Measurements from ENCODE around the gene PSMA3.

The PSMA3 gene

GRCh38 chr14:58275527-58276190 is 31.0 kb downstream of the PSMA3 start:
- H3K4me3 Mint-ChIP-seq, result no peak overlapping the region
- H3K4me1 Mint-ChIP-seq, result peaks cover 6% of the 10 kb centered on the region
- H3K36me3 Mint-ChIP-seq (ENCODE audit: low read depth), result peaks cover 74% of the 10 kb centered on the region
- peak overlapping the region; percentile 65 for H3K27ac Mint-ChIP-seq
- TF ChIP-seq, protein P1, sequence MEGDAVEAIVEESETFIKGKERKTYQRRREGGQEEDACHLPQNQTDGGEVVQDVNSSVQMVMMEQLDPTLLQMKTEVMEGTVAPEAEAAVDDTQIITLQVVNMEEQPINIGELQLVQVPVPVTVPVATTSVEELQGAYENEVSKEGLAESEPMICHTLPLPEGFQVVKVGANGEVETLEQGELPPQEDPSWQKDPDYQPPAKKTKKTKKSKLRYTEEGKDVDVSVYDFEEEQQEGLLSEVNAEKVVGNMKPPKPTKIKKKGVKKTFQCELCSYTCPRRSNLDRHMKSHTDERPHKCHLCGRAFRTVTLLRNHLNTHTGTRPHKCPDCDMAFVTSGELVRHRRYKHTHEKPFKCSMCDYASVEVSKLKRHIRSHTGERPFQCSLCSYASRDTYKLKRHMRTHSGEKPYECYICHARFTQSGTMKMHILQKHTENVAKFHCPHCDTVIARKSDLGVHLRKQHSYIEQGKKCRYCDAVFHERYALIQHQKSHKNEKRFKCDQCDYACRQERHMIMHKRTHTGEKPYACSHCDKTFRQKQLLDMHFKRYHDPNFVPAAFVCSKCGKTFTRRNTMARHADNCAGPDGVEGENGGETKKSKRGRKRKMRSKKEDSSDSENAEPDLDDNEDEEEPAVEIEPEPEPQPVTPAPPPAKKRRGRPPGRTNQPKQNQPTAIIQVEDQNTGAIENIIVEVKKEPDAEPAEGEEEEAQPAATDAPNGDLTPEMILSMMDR (IDR thresholded peaks at IDR 0.05), result no peak
- H3K9me3 Mint-ChIP-seq, result no peaks in the 10 kb centered on the region
- H3K27me3 Mint-ChIP-seq (ENCODE audit: low read depth, poor library complexity), result no peaks in the 10 kb centered on the region
- DNase-seq, result no peak

DNA sequence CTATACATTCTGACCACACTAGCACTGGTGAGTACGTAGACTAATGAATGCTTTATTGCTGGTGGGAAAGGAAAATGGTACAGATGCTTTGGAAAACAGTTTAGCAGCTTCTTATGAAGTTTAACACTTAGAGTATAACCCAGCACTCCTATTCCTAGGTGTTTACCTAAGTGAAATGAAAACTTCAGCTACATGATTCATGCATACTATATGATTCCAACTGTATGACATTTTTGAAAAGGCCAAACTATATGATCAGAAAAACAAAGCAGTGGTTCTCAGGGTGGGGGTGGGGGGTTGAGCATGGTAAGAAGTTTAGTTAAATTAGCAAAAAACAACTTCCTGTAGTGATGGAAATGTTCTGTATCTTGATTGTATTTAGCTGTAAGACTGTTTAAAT is 31.6 kb downstream of the PSMA3 start:
- H3K27me3 Mint-ChIP-seq (ENCODE audit: low read depth, poor library complexity), result no peaks in the 10 kb centered on the region
- H3K9me3 Mint-ChIP-seq, result no peaks in the 10 kb centered on the region
- H3K27ac Mint-ChIP-seq, result peak overlapping the region; percentile 65
- H3K4me1 Mint-ChIP-seq, result peaks cover 9% of the 10 kb centered on the region
- TF ChIP-seq, protein P1 (IDR thresholded peaks at IDR 0.05), result no peak
- no peak for DNase-seq
- no peak overlapping the region for H3K4me3 Mint-ChIP-seq
- peaks cover 75% of the 10 kb centered on the region for H3K36me3 Mint-ChIP-seq (ENCODE audit: low read depth)

GRCh38 chr14:58278177-58278576 is 33.5 kb downstream of the PSMA3 start:
- Mint-ChIP-seq H3K4me1 (peaks cover 9% of the 10 kb centered on the region), H3K27ac (peak overlapping the region; percentile 54), H3K9me3 (no peaks in the 10 kb centered on the region), H3K4me3 (no peak overlapping the region), H3K27me3 (ENCODE audit: low read depth, poor library complexity) (no peaks in the 10 kb centered on the region), H3K36me3 (ENCODE audit: low read depth) (peaks cover 77% of the 10 kb centered on the region)
- TF ChIP-seq, protein P1 (IDR thresholded peaks at IDR 0.05), result no peak
- DNase-seq, result no peak

DNA sequence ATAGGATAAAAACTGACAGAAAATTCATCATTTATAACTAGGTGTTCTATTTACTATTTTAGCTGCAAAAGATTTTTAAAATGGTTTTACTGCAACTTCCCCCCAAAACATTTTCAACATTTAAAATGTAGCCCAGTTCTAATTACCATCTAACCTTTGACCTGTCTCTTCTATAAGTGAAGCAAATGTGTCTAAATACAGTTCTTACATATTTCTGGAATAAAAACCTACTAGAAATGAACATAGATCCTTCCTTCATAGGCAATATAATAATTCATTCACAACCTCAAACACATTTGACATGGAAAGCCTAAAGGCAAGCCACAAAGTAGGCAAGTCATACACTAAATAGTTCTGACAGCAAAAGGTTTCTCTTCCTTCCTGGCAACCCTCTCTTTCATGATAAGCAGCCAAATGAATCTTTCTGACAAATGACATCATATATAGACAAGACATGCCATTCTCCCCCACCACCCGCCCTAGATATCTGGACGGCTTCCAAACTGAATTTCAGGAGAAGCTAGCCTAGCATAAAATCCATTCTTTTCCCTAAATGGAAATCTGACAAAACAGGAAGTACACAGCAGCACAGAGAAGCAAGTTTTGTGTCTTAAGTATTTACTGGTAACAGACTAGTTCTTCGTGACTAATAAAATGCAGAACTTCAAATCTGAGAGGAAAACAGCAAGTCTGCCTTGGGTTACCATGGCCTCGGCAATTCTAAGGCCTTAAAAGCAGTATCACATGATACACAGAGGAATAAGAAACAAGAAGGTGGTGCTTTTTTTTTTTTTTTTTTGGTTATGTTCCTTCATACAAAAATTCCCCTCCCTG is 36.5 kb downstream of the PSMA3 start:
- H3K36me3 Mint-ChIP-seq (ENCODE audit: low read depth), result peaks cover 81% of the 10 kb centered on the region
- H3K27ac Mint-ChIP-seq, result peak overlapping the region; percentile 74
- H3K4me3 Mint-ChIP-seq, result no peak overlapping the region
- H3K4me1 Mint-ChIP-seq, result peaks cover 9% of the 10 kb centered on the region
- H3K27me3 Mint-ChIP-seq (ENCODE audit: low read depth, poor library complexity), result no peaks in the 10 kb centered on the region
- H3K9me3 Mint-ChIP-seq, result no peaks in the 10 kb centered on the region
- TF ChIP-seq, protein P1 (IDR thresholded peaks at IDR 0.05), result no peak
- no peak for DNase-seq

DNA sequence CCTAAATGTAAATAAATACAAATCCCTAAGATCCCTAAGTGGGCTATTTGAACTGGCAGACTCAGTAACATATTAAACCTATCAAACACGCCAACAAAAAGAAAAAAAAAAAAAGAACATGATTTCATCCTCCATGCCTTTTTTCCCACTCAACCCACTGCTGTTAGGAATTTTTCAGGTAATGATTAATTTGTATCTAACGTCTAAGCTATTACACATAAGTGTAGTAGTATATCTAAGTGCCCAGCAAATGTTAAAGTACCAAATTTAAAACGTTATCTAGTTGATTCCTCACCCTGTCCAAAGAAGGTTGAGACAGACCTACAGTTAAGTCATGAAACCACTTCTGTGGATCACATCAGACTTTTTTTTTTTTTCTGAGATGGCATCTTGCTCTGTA is 37.3 kb downstream of the PSMA3 start:
- no peaks in the 10 kb centered on the region for H3K9me3 Mint-ChIP-seq
- H3K4me1 Mint-ChIP-seq, result peaks cover 9% of the 10 kb centered on the region
- H3K4me3 Mint-ChIP-seq, result no peak overlapping the region
- peaks cover 86% of the 10 kb centered on the region for H3K36me3 Mint-ChIP-seq (ENCODE audit: low read depth)
- H3K27me3 Mint-ChIP-seq (ENCODE audit: low read depth, poor library complexity), result no peaks in the 10 kb centered on the region
- no peak for DNase-seq
- TF ChIP-seq, protein P1 (IDR thresholded peaks at IDR 0.05), result no peak
- peak overlapping the region; percentile 42 for H3K27ac Mint-ChIP-seq

Measured in nephron progenitor cell (in vitro differentiated cells).